GM12892 (cell line): Measurements from ENCODE around the gene CHTF8.

Experiments used
- POLR2A ChIP-seq: IDR thresholded peaks from 2 replicates; pipeline ENCODE4 v1.6.1; 2011; ENCODE audit warnings: low read depth, low read length, control low read depth
- POLR2AphosphoS5 ChIP-seq: IDR thresholded peaks from 2 replicates; pipeline ENCODE4 v1.6.1; 2011; ENCODE audit warnings: low read depth, low read length, control low read depth

DNA sequence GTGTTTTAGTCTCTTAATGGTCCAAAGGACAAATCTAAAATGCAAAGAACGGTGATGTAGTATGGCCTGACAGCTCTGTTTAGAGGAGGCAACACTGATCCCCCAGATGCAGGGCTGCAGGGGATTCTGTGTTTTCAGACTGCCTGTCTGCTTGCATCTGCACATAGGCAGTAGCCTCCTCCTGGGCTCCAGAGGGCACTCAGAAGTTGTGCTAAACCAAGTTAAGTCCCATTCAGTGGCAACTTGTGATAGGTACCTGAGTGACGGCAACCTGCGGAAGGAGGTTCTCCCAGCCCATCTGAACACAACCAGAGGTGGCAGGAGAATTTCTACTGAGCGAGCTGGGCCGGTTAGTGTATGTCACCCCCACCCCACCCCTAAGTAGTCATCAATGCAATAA is 17.0 kb downstream of the CHTF8 start:
- TF ChIP-seq POLR2AphosphoS5 (no peak), POLR2A (no peak)
